ENCODE measurements around the gene KLHL11. TPM values are rescaled to one million over a fixed set of nuclear protein-coding genes. Genes with fewer than 3 reads are reported as not detected.
"Not testable (repeated sequence)": the region's sequence is repeated elsewhere in the genome, so short reads cannot be mapped to it uniquely, and the experiment has no call there.

KLHL11 gene
- total RNA-seq, 1 donor from 2014 or later = 9.0 TPM

- DNase-seq (ENCODE audit: low spot score) = no peak
- no peak for TF ChIP-seq CTCF (IDR thresholded peaks at IDR 0.05; ENCODE audit: unreplicated experiment)
- H3K36me3 Mint-ChIP-seq (ENCODE audit: low read depth, unreplicated experiment) = peaks cover 36% of the 10 kb centered on the region
- H3K27ac Mint-ChIP-seq (ENCODE audit: unreplicated experiment) = no peak overlapping the region
- H3K27me3 Mint-ChIP-seq (ENCODE audit: unreplicated experiment) = no peaks in the 10 kb centered on the region
- H3K9me3 Mint-ChIP-seq (ENCODE audit: unreplicated experiment) = no peaks in the 10 kb centered on the region
- H3K4me1 Mint-ChIP-seq (ENCODE audit: unreplicated experiment) = peaks cover 2% of the 10 kb centered on the region
- no peak overlapping the region for H3K4me3 Mint-ChIP-seq (ENCODE audit: unreplicated experiment)
Observed at GRCh38 chr17:41888332-41888965, 23.2 kb upstream of the KLHL11 start.

- no peak for DNase-seq (ENCODE audit: low spot score)
- Mint-ChIP-seq H3K27me3 (ENCODE audit: unreplicated experiment) (no peaks in the 10 kb centered on the region), H3K4me1 (ENCODE audit: unreplicated experiment) (peaks cover 2% of the 10 kb centered on the region), H3K27ac (ENCODE audit: unreplicated experiment) (peak overlapping the region; percentile 4), H3K9me3 (ENCODE audit: unreplicated experiment) (no peaks in the 10 kb centered on the region), H3K4me3 (ENCODE audit: unreplicated experiment) (peak overlapping the region; percentile 53), H3K36me3 (ENCODE audit: low read depth, unreplicated experiment) (peaks cover 38% of the 10 kb centered on the region)
- TF ChIP-seq CTCF (IDR thresholded peaks at IDR 0.05; ENCODE audit: unreplicated experiment) = no peak
Observed at GRCh38 chr17:41885733-41886132, 20.5 kb upstream of the KLHL11 start.

GRCh38 chr17:41882756-41883155 is 17.5 kb upstream of the KLHL11 start:
- no peak for TF ChIP-seq CTCF (IDR thresholded peaks at IDR 0.05; ENCODE audit: unreplicated experiment)
- Mint-ChIP-seq H3K27me3 (ENCODE audit: unreplicated experiment) (peaks cover 1% of the 10 kb centered on the region), H3K4me3 (ENCODE audit: unreplicated experiment) (no peak overlapping the region), H3K9me3 (ENCODE audit: unreplicated experiment) (no peaks in the 10 kb centered on the region), H3K36me3 (ENCODE audit: low read depth, unreplicated experiment) (peaks cover 46% of the 10 kb centered on the region), H3K27ac (ENCODE audit: unreplicated experiment) (no peak overlapping the region), H3K4me1 (ENCODE audit: unreplicated experiment) (peaks cover 2% of the 10 kb centered on the region)
- no peak for DNase-seq (ENCODE audit: low spot score)

- Mint-ChIP-seq H3K4me3 (ENCODE audit: unreplicated experiment) (no peak overlapping the region), H3K36me3 (ENCODE audit: low read depth, unreplicated experiment) (peaks cover 47% of the 10 kb centered on the region), H3K27me3 (ENCODE audit: unreplicated experiment) (peaks cover 1% of the 10 kb centered on the region), H3K4me1 (ENCODE audit: unreplicated experiment) (peaks cover 2% of the 10 kb centered on the region), H3K27ac (ENCODE audit: unreplicated experiment) (no peak overlapping the region), H3K9me3 (ENCODE audit: unreplicated experiment) (no peaks in the 10 kb centered on the region)
- no peak for DNase-seq (ENCODE audit: low spot score)
- no peak for TF ChIP-seq CTCF (IDR thresholded peaks at IDR 0.05; ENCODE audit: unreplicated experiment)
Observed at GRCh38 chr17:41880130-41880529, 14.9 kb upstream of the KLHL11 start.

GRCh38 chr17:41874293-41874670 is 9.1 kb upstream of the KLHL11 start:
- H3K27me3 Mint-ChIP-seq (ENCODE audit: unreplicated experiment); H3K4me1 Mint-ChIP-seq (ENCODE audit: unreplicated experiment); DNase-seq (ENCODE audit: low spot score); H3K4me3 Mint-ChIP-seq (ENCODE audit: unreplicated experiment); H3K27ac Mint-ChIP-seq (ENCODE audit: unreplicated experiment); H3K9me3 Mint-ChIP-seq (ENCODE audit: unreplicated experiment): not testable (repeated sequence)
- peaks cover 57% of the 10 kb centered on the region for H3K36me3 Mint-ChIP-seq (ENCODE audit: low read depth, unreplicated experiment)

All from endothelial cell (in vitro differentiated cells).